K562 (cell line): ENCODE results near the gene NOL12. TPM values are rescaled to one million over a fixed set of nuclear protein-coding genes. Genes with fewer than 3 reads are reported as not detected.

Source experiments
- ATAC-seq: fragments of 200-7000 bp; cut with Tn5 transposase; 3 replicates; pipeline ENCODE4 v1.9.1; 2020; ENCODE audit warnings: moderate library complexity
- BruUV-seq: library from RNA; stranded (reverse); fragments of 400-500 nt; replicated peaks from 2 replicates; lab custom pipeline; 2021; lab: Mats Ljungman, UMichigan
- CTCF ChIA-PET: fragments of 300-600 bp; formaldehyde crosslinking; extraction: SDS; loops from one replicate; lab custom pipeline; 2021; ENCODE audit warnings: low intra/inter-chr PET ratio; lab: Yijun Ruan, JAX
- POLR2A ChIA-PET: fragments of 300-600, 350-650 bp; sonication (Branson Sonifier 250); formaldehyde crosslinking; extraction: SDS; loops from one replicate; lab custom pipeline; 2021; ENCODE audit warnings: antibody characterized with exemption, inconsistent platforms; lab: Yijun Ruan, JAX
- DNase-seq, 4 experiments: peaks; one replicate each; pipeline versions ENCODE4 v3.0.0 to v3.0.0-alpha.2; 2011 to 2018; ENCODE audit warnings: low spot score in 3 of 4, mixed read lengths in 3 of 4; ENCODE audit errors: extremely low read depth in 1 of 4
- FAIRE-seq: peaks from 2 replicates; lab custom pipeline; 2011; peaks lifted over from hg19 to GRCh38; lab: Jason Lieb, UNC
- H2AFZ ChIP-seq: 2 replicates; pipeline ENCODE4 v1.6.0; 2011; ENCODE audit warnings: low read depth, low read length, control low read depth, inconsistent platforms
- H3K27ac ChIP-seq: fragments of 200-600 bp; 3 replicates; pipeline ENCODE4 v1.8.0; 2011; ENCODE audit warnings: low read depth, mild to moderate bottlenecking, control low read depth, inconsistent platforms, low read length, moderate library complexity, mixed read lengths; ENCODE audit errors: extremely low read depth
- H3K27me3 ChIP-seq, 2 experiments: fragments of 300-600 bp in 1 of 2; 2 replicates in 1 of 2; 3 replicates in 1 of 2; pipeline versions ENCODE4 v1.6.0 to v1.8.0; 2011; ENCODE audit warnings: inconsistent platforms in 2 of 2, low read length in 2 of 2, mild to moderate bottlenecking in 1 of 2, mixed read lengths in 1 of 2, moderate library complexity in 1 of 2; ENCODE audit not compliant: control insufficient read depth in 2 of 2, insufficient read depth in 2 of 2
- H3K36me3 ChIP-seq: fragments of 300-600 bp; 3 replicates; pipeline ENCODE4 v1.8.0; 2011; ENCODE audit warnings: mild to moderate bottlenecking, low read length, inconsistent platforms; ENCODE audit not compliant: control insufficient read depth, insufficient read depth
- H3K4me1 ChIP-seq, 2 experiments: fragments of 200-600 bp in 1 of 2; replicated peaks in 1 of 2; 2 replicates in 1 of 2; 3 replicates in 1 of 2; pipeline versions ENCODE4 v1.5.1 to v1.8.0; 2011; ENCODE audit warnings: inconsistent platforms in 2 of 2, low read length in 2 of 2, mild to moderate bottlenecking in 1 of 2, mixed read lengths in 1 of 2, moderate library complexity in 1 of 2; ENCODE audit not compliant: control insufficient read depth in 2 of 2, insufficient read depth in 2 of 2
- H3K4me2 ChIP-seq: 2 replicates; pipeline ENCODE4 v1.6.1; 2011; ENCODE audit warnings: low read length, control low read depth, inconsistent platforms, mixed read lengths; ENCODE audit not compliant: insufficient read depth
- H3K4me3 ChIP-seq: fragments of 200-600 bp; sonication (generic), shearing (Covaris generic); 2 replicates; pipeline ENCODE4 v1.5.1; 2016; ENCODE audit warnings: control low read depth, inconsistent platforms
- H3K79me2 ChIP-seq: fragments of 200-600 bp; 3 replicates; pipeline ENCODE4 v1.8.0; 2011; ENCODE audit warnings: low read length, inconsistent platforms; ENCODE audit not compliant: control insufficient read depth, insufficient read depth
- H3K9ac ChIP-seq, 2 experiments: 2 replicates each; pipeline versions ENCODE4 v1.6.0 to v1.6.1; 2011; ENCODE audit warnings: low read depth in 2 of 2, low read length in 2 of 2, control low read depth in 1 of 2, inconsistent platforms in 1 of 2, mild to moderate bottlenecking in 1 of 2, mixed read lengths in 1 of 2; ENCODE audit not compliant: insufficient read depth in 1 of 2
- H3K9me1 ChIP-seq: one replicate; pipeline ENCODE4 v1.6.0; 2011; ENCODE audit warnings: inconsistent platforms, mild to moderate bottlenecking, low read length, moderate library complexity; ENCODE audit not compliant: control insufficient read depth, insufficient read depth
- H3K9me3 ChIP-seq: replicated peaks from 2 replicates; pipeline ENCODE4 v1.5.1; 2011; ENCODE audit warnings: low read depth, low read length, inconsistent platforms; ENCODE audit not compliant: control insufficient read depth, insufficient read depth
- H4K20me1 ChIP-seq: replicated peaks from 2 replicates; pipeline ENCODE4 v1.6.1; 2011; ENCODE audit warnings: low read length, inconsistent platforms, mixed read lengths; ENCODE audit not compliant: control insufficient read depth, insufficient read depth
- ARHGAP35 ChIP-seq: fragments of 450-650 bp; IDR thresholded peaks from 2 replicates; pipeline ENCODE4 v1.6.1; 2018; ENCODE audit not compliant: partially characterized antibody
- ARID1B ChIP-seq: fragments of 450-650 bp; IDR thresholded peaks from 2 replicates; pipeline ENCODE4 v1.6.1; 2016; ENCODE audit warnings: antibody characterized with exemption, mild to moderate bottlenecking, inconsistent platforms
- EP400 ChIP-seq: fragments of 450-650 bp; IDR thresholded peaks from 2 replicates; pipeline ENCODE4 v1.6.1; 2017; ENCODE audit warnings: antibody characterized with exemption, mild to moderate bottlenecking, moderate library complexity
- HOXB6 ChIP-seq: fragments of 250-450 bp; sonication (Bioruptor Pico); IDR thresholded peaks from 2 replicates; pipeline ENCODE4 v1.5.1; 2022; ENCODE audit warnings: mild to moderate bottlenecking, borderline replicate concordance
- KDM2B ChIP-seq: fragments of 250-450 bp; sonication (Bioruptor Pico); IDR thresholded peaks from 2 replicates; pipeline ENCODE4 v1.8.0; 2021; ENCODE audit warnings: mild to moderate bottlenecking, moderate library complexity
- MYC ChIP-seq, 2 experiments: fragments of 250-450 bp in 1 of 2; sonication (Bioruptor Pico) in 1 of 2; IDR thresholded peaks; 2 replicates each; pipeline versions ENCODE4 v1.5.1 to v1.6.1; 2012 to 2021; ENCODE audit warnings: low read depth in 2 of 2, borderline replicate concordance in 1 of 2, improper control_type of control experiment in 1 of 2, low read length in 1 of 2, mild to moderate bottlenecking in 1 of 2, moderate library complexity in 1 of 2
- MYNN ChIP-seq, 2 experiments: sonication (generic); formaldehyde crosslinking in 1 of 2; IDR thresholded peaks; 2 replicates each; pipeline versions ENCODE4 v1.5.0 to v1.6.1; 2016 to 2020; ENCODE audit warnings: antibody characterized with exemption in 1 of 2, missing genetic modification reagents in 1 of 2
- NFRKB ChIP-seq: fragments of 450-650 bp; IDR thresholded peaks from 2 replicates; pipeline ENCODE4 v1.6.1; 2016; ENCODE audit warnings: low read depth
- NR2C1 ChIP-seq, 2 experiments: fragments of 450-650 bp; IDR thresholded peaks; 2 replicates each; pipeline ENCODE4 v1.6.1; 2017; ENCODE audit warnings: mild to moderate bottlenecking in 2 of 2, antibody characterized with exemption in 1 of 2, inconsistent platforms in 1 of 2, missing compliant biosample characterization in 1 of 2, missing genetic modification characterization in 1 of 2
- RB1 ChIP-seq: fragments of 450-650 bp; IDR thresholded peaks from 2 replicates; pipeline ENCODE4 v1.6.1; 2017; ENCODE audit warnings: low read depth, mild to moderate bottlenecking
- RBFOX2 ChIP-seq: fragments of 200-400 bp; formaldehyde crosslinking; IDR thresholded peaks from 2 replicates; pipeline ENCODE4 v1.6.1; 2017; ENCODE audit warnings: low read depth, mild to moderate bottlenecking, low read length, moderate library complexity
- TRIM28 ChIP-seq: fragments of 450-650 bp; IDR thresholded peaks from 2 replicates; pipeline ENCODE4 v1.6.1; 2017
- ZC3H8 ChIP-seq: fragments of 450-650 bp; IDR thresholded peaks from 2 replicates; pipeline ENCODE4 v1.6.1; 2017
- ZNF165 ChIP-seq: fragments of 250-450 bp; sonication (Bioruptor Pico); IDR thresholded peaks from 2 replicates; pipeline ENCODE4 v1.4.0; 2020; ENCODE audit warnings: borderline replicate concordance
- ZNF282 ChIP-seq: sonication (generic); formaldehyde crosslinking; IDR thresholded peaks from 2 replicates; pipeline ENCODE4 v1.8.1; 2023; ENCODE audit warnings: missing genetic modification reagents
- WGBS: fragments of 100-300 bp; shearing (Covaris generic); methylation state at CpG from one replicate; pipeline ENCODE4 v1.1.6; 2016; ENCODE audit warnings: low coverage, mixed read lengths; ENCODE audit not compliant: insufficient coverage; ENCODE audit errors: missing lambda C conversion rate; 5-methylcytosine and 5-hydroxymethylcytosine counted together
- in situ Hi-C: fragments of 300-500 bp; cut with MboI; formaldehyde crosslinking; loops from 4 replicates; pipeline ENCODE4 v1.15.0; 2018; ENCODE audit warnings: inconsistent platforms, mixed read lengths
- intact Hi-C: fragments of 100-400 bp; cut with micrococcal nuclease; formaldehyde crosslinking; loops from 2 replicates; pipeline ENCODE4 v1.14.2; 2022
- polyA plus RNA-seq, 8 experiments: library from polyadenylated mRNA; depleted of rRNA in 4 of 8; stranded (reverse) in 5 of 8; unstranded in 3 of 8; fragments of >200 nt; fragmentation: Nextera tagmentation in 2 of 8; fragmentation: Illumina TruSeq in 1 of 8; extraction: Ambion mirVana in 2 of 8; extraction: Trizol in 1 of 8; gene quantifications; 2 replicates each; pipeline versions ENCODE4 v1.2.1 to v1.2.3, GENCODE V29; 2011 to 2014; ENCODE audit warnings: inconsistent platforms in 1 of 8, missing spikeins in 1 of 8
- total RNA-seq, 7 experiments: library from RNA; depleted of rRNA in 6 of 7; stranded (reverse); fragments of >200 nt in 6 of 7; fragmentation: Illumina TruSeq in 2 of 7; extraction: Trizol in 2 of 7; gene quantifications; 2 replicates each; pipeline versions ENCODE4 v1.2.1 to v1.2.3, GENCODE V29; 2011 to 2021; ENCODE audit warnings: low replicate concordance in 1 of 7
- TF ChIP-seq, protein P1 (sequence below): fragments of 250-450 bp; sonication (Bioruptor Pico); IDR thresholded peaks from 2 replicates; pipeline ENCODE4 v1.8.0; 2021; ENCODE audit warnings: moderate library complexity, mild to moderate bottlenecking, inconsistent platforms
- TF ChIP-seq, protein P2 (sequence below): fragments of 450-650 bp; conservative IDR thresholded peaks from 2 replicates; pipeline ENCODE4 v1.6.1; 2016; ENCODE audit warnings: missing genetic modification characterization, low read depth, mild to moderate bottlenecking, missing compliant biosample characterization, moderate library complexity
- TF ChIP-seq, protein P3 (sequence below): fragments of 450-650 bp; IDR thresholded peaks from one replicate; pipeline ENCODE4 v1.6.1; 2018; ENCODE audit warnings: mild to moderate bottlenecking, moderate library complexity; ENCODE audit not compliant: partially characterized antibody

NOL12 gene
- total and polyA plus RNA-seq, 9 of the 15 experiments (the other 6 are each of a cell fraction or from before 2014, with no cell fraction given) = 2.8 to 40.9 (median 28.5) TPM

DNA sequence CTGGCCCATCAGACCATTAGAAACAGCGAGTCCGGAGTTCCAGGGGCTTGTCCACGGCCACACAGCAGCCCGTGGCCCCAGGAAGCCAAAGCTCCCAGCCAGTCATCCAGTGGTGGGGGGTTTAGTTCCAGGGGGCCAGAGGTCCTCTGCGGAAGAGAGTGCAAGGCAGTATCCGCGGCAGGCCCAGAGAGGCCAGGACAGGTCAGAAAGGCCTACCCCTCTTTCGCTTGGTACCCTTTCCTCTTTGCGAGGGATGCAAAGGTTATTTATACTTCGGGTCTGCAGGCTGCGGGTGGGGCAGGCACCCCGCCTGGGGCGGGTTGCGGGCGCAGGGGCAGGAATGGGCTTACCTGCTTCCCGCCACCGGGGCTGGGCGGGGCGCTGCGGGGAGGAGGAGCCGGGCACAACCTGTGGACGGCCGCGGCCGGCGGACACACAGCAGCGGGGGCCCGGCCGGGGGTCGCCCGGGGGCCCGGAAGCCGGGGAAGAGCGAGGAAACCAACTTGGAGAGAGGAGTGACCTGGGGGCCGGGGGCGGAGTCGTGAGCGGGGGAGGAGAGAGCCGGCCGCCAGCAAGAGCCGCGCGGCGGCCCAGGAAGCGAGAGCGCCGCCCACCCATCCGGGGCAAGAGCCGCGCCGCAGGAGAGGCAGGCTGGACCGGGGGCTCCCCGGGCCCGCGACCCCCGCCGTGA, 46.9 kb upstream of the NOL12 start, which contains the start of gene SH3BP1:
TSS of gene SH3BP1 (plus strand) at position 600 of the 691 bp plus-strand sequence. CDS start 119 bp downstream, outside the sequence.
- Histone ChIP-seq H4K20me1 (no peaks in the 10 kb centered on the region), H3K4me2 (peak within 1 kb of the TSS; percentile 87), H3K36me3 (peaks cover 25% of the 10 kb centered on the region; the same call in 2 of the 3 replicates), H3K4me1 (peaks cover 25 to 78% of the 10 kb centered on the region in 2 experiments), H3K9me3 (no peaks in the 10 kb centered on the region), H3K27me3 (no peaks in the 10 kb centered on the region), H3K79me2 (peaks cover 11% of the 10 kb centered on the region), H3K9ac (peak within 1 kb of the TSS; percentile 65 to 92), H3K27ac (peak within 1 kb of the TSS; percentile 54), H3K9me1 (no peaks in the 10 kb centered on the region), H2AFZ (peak within 1 kb of the TSS; percentile 59; the same call in 1 of the 2 replicates), H3K4me3 (peak within 1 kb of the TSS; percentile 65)
- peak; percentile 69 to 82 (median 77) for DNase-seq
- POLR2A ChIA-PET = interaction anchor here (0.6 to 0.8 kb wide), 3 partner anchors 82 to 93 kb away, joined by 3 to 4 read pairs (median 3); no protein-coding TSS in a partner anchor
- ATAC-seq = peak; percentile 75
- intact Hi-C loops (no loop called here), in situ Hi-C loops (no loop called here)
- CTCF ChIA-PET = no interaction called here
- FAIRE-seq = no peak
- no TSS peak for BruUV-seq
- 48% methylated on average over 7 of the region's 57 CpGs for WGBS
- TF ChIP-seq RBFOX2 = peak; percentile 37; the same call in 1 of the 2 replicates
- TF ChIP-seq HOXB6 (CRISPR knock-in tag) = no peak
- no peak for TF ChIP-seq ARHGAP35
- no peak for TF ChIP-seq MYC (IDR thresholded peaks at IDR 0.05; ENCODE audit: low read depth, low read length)
- TF ChIP-seq MYC (CRISPR knock-in tag; IDR thresholded peaks at IDR 0.05; ENCODE audit: borderline replicate concordance, low read depth) = no peak
- TF ChIP-seq ZC3H8 = no peak
- peak; percentile 14; the same call in 1 of the 2 replicates for TF ChIP-seq EP400
- no peak for TF ChIP-seq NR2C1 (IDR thresholded peaks at IDR 0.05)
- no peak for TF ChIP-seq NR2C1 (tag; IDR thresholded peaks at IDR 0.05)
- TF ChIP-seq ZNF165 (CRISPR knock-in tag) = no peak
- TF ChIP-seq, protein P1, sequence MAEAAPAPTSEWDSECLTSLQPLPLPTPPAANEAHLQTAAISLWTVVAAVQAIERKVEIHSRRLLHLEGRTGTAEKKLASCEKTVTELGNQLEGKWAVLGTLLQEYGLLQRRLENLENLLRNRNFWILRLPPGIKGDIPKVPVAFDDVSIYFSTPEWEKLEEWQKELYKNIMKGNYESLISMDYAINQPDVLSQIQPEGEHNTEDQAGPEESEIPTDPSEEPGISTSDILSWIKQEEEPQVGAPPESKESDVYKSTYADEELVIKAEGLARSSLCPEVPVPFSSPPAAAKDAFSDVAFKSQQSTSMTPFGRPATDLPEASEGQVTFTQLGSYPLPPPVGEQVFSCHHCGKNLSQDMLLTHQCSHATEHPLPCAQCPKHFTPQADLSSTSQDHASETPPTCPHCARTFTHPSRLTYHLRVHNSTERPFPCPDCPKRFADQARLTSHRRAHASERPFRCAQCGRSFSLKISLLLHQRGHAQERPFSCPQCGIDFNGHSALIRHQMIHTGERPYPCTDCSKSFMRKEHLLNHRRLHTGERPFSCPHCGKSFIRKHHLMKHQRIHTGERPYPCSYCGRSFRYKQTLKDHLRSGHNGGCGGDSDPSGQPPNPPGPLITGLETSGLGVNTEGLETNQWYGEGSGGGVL (CRISPR knock-in tag) = no peak
- TF ChIP-seq NFRKB = no peak
- TF ChIP-seq, protein P2, sequence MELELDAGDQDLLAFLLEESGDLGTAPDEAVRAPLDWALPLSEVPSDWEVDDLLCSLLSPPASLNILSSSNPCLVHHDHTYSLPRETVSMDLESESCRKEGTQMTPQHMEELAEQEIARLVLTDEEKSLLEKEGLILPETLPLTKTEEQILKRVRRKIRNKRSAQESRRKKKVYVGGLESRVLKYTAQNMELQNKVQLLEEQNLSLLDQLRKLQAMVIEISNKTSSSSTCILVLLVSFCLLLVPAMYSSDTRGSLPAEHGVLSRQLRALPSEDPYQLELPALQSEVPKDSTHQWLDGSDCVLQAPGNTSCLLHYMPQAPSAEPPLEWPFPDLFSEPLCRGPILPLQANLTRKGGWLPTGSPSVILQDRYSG = no peak
- no peak for TF ChIP-seq TRIM28
- no peak for TF ChIP-seq ZNF282
- peak; percentile 27; the same call in 1 of the 2 replicates for TF ChIP-seq RB1
- TF ChIP-seq ARID1B = no peak
- TF ChIP-seq MYNN (IDR thresholded peaks at IDR 0.05) = no peak
- TF ChIP-seq MYNN (CRISPR knock-in tag; IDR thresholded peaks at IDR 0.05) = no peak
- no peak for TF ChIP-seq KDM2B (CRISPR knock-in tag)
- TF ChIP-seq, protein P3, sequence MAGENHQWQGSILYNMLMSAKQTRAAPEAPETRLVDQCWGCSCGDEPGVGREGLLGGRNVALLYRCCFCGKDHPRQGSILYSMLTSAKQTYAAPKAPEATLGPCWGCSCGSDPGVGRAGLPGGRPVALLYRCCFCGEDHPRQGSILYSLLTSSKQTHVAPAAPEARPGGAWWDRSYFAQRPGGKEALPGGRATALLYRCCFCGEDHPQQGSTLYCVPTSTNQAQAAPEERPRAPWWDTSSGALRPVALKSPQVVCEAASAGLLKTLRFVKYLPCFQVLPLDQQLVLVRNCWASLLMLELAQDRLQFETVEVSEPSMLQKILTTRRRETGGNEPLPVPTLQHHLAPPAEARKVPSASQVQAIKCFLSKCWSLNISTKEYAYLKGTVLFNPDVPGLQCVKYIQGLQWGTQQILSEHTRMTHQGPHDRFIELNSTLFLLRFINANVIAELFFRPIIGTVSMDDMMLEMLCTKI = no peak
